Measurements from ENCODE around the gene ELFN2. TPM values are rescaled to one million over a fixed set of nuclear protein-coding genes. Genes with fewer than 3 reads are reported as not detected.
"Not testable (repeated sequence)": the region's sequence is repeated elsewhere in the genome, so short reads cannot be mapped to it uniquely, and the experiment has no call there.

ELFN2 gene
- total RNA-seq, 1 donor from 2014 or later = 4.2 TPM

DNA sequence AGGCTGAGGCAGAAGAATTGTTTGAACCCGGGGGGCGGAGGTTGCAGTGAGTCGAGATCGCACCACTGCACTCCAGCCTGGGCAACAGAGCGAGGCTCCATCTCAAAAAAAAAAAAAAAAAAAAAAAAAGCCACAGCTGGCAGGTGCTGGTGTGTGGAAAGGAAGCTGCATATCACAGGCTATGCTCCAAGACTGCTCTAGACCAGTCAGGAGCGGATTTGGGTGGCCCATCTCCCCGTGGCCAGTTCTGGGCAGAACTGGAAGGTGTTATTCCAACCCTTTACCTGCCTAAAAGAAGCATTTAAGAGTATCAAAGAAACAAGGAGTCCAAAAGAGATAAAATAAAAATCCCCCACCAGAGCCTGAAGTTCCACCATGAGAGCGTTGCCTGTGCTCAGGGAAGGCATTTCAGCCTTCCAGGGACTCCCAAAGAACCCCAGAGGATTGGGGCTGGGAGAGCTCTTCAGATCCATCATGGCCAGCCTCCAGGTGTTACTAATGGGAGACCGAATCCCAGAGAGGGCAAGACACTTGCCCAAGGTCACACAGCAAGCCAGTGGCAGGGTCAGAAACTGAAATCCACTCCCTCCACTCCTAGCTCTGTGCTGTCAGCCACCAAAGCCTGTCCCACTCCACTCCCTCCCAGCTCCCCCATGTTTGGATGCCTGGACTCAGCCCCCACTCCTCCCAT is 44.6 kb upstream of the ELFN2 start:
- TF ChIP-seq, protein P1, sequence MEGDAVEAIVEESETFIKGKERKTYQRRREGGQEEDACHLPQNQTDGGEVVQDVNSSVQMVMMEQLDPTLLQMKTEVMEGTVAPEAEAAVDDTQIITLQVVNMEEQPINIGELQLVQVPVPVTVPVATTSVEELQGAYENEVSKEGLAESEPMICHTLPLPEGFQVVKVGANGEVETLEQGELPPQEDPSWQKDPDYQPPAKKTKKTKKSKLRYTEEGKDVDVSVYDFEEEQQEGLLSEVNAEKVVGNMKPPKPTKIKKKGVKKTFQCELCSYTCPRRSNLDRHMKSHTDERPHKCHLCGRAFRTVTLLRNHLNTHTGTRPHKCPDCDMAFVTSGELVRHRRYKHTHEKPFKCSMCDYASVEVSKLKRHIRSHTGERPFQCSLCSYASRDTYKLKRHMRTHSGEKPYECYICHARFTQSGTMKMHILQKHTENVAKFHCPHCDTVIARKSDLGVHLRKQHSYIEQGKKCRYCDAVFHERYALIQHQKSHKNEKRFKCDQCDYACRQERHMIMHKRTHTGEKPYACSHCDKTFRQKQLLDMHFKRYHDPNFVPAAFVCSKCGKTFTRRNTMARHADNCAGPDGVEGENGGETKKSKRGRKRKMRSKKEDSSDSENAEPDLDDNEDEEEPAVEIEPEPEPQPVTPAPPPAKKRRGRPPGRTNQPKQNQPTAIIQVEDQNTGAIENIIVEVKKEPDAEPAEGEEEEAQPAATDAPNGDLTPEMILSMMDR (IDR thresholded peaks at IDR 0.05; ENCODE audit: unreplicated experiment) = no peak
- no peak overlapping the region for H3K27ac Mint-ChIP-seq
- H3K4me1 Mint-ChIP-seq = no peaks in the 10 kb centered on the region
- H3K36me3 Mint-ChIP-seq = no peaks in the 10 kb centered on the region
- H3K27me3 Mint-ChIP-seq (ENCODE audit: low read depth) = peaks cover 51% of the 10 kb centered on the region
- DNase-seq (ENCODE audit: low spot score in 2 of 2, unreplicated experiment in 2 of 2) = no peak
- no peaks in the 10 kb centered on the region for H3K9me3 Mint-ChIP-seq
- no peak overlapping the region for H3K4me3 Mint-ChIP-seq

DNA sequence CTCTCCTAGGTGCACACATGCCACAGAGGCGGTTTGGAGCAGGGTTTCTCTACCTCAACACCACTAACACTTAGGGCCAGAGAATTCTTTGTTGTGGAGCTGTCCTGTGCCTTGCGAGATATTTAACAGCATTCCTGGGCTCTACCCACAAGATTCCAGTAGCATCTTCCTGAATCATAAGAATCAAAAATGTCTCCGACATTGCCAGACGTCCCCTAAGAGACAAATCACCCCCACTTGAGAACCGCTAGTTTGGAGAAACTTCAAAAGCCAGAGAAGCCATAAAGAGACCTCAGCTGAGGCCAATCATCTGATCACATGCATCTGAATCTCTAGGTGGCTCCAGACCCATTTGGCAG is 42.8 kb upstream of the ELFN2 start:
- DNase-seq (ENCODE audit: low spot score in 2 of 2, unreplicated experiment in 2 of 2) = no peak
- no peaks in the 10 kb centered on the region for H3K4me1 Mint-ChIP-seq
- H3K27me3 Mint-ChIP-seq (ENCODE audit: low read depth) = peaks cover 60% of the 10 kb centered on the region
- no peak overlapping the region for H3K27ac Mint-ChIP-seq
- no peak overlapping the region for H3K4me3 Mint-ChIP-seq
- H3K9me3 Mint-ChIP-seq = no peaks in the 10 kb centered on the region
- TF ChIP-seq, protein P1 (IDR thresholded peaks at IDR 0.05; ENCODE audit: unreplicated experiment) = no peak
- H3K36me3 Mint-ChIP-seq = no peaks in the 10 kb centered on the region

DNA sequence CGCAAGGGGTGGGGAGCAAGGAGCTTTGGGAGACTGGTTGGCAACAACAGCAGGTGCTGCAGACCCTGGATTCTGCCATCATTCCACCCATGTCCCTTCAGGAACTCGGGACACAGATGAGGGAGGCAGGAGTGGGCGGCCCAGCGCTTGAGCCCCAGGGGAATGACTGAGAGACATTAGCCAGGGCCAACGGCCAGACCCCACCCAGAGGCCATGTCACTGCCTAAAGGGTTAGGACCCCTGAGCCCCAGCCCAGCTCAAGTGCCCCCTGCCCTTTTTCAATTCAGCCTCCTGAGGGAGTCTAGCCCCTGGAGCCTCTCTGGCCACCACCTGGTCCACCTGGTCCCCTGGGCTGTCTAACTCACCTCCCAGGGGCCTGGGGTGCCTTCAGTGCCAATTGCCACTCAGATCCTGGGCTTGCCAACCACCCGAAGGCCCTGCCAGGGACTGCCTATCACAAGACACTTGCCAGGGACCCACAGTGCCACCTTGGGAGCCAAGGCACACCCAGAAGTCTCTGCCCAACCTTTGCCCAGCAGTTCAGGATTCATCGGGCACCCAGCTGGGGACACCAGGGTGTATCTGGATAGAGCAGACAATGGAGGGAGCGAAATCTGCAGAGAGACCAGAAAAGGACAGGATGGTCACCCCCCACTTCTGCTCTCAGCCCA is 42.3 kb upstream of the ELFN2 start:
- no peak for DNase-seq (ENCODE audit: low spot score in 2 of 2, unreplicated experiment in 2 of 2)
- Mint-ChIP-seq H3K9me3 (no peaks in the 10 kb centered on the region), H3K27ac (no peak overlapping the region), H3K27me3 (ENCODE audit: low read depth) (peaks cover 55% of the 10 kb centered on the region), H3K36me3 (no peaks in the 10 kb centered on the region), H3K4me3 (no peak overlapping the region), H3K4me1 (no peaks in the 10 kb centered on the region)
- TF ChIP-seq, protein P1 (IDR thresholded peaks at IDR 0.05; ENCODE audit: unreplicated experiment) = no peak

DNA sequence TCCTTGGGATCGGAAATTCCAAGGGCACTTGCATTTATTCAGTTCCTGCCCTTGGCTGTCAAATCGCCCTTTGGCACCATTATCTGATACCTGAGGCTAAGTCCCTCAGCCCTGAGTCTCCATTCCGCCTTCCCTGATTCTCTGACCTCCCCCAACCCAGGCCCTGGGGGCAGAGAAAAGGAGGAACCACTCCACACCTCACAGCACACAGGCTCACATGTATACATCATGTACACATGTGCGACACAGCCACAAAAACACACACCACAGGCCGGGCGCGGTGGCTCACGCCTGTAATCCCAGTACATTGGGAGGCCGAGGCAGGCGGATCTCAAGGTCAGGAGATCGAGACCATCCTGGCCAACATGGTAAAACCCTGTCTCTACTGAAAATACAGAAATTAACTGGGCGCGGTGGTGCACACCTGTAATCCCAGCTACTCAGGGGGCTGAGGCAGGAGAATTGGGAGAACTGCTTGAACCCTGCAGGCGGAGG is 41.0 kb upstream of the ELFN2 start:
- H3K4me1 Mint-ChIP-seq; H3K9me3 Mint-ChIP-seq; H3K27ac Mint-ChIP-seq; H3K4me3 Mint-ChIP-seq; H3K36me3 Mint-ChIP-seq; DNase-seq (ENCODE audit: low spot score in 2 of 2, unreplicated experiment in 2 of 2): not testable (repeated sequence)
- peaks cover 45% of the 10 kb centered on the region for H3K27me3 Mint-ChIP-seq (ENCODE audit: low read depth)

DNA sequence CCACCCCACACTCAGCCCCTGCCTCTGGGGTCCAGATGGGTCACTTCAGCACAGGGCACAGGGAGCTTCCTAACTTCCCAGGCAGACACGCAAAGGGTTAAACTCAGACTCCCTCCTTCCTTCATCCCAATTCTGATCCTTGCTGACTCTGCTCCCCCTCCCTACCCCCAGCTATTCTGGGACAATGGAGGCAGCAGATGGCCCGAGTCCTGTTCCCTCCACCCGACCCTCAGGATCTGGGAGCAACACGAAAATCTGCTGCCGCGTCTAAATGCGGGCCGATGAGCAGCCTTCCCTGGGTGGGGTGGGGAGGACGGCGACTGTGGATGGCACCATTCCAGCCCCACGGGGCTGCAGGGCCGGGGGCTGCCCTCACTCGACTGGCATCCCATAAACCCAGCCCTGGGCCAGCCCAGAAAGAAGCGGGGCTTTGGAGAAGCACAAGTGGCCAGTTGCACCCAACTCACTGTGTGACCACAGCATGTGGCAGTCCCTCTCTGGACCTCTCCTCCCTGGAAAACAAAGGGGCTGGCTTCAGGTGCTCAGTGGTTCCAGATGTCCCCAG is 40.2 kb upstream of the ELFN2 start:
- H3K9me3 Mint-ChIP-seq = no peaks in the 10 kb centered on the region
- TF ChIP-seq, protein P1 (IDR thresholded peaks at IDR 0.05; ENCODE audit: unreplicated experiment) = no peak
- no peaks in the 10 kb centered on the region for H3K36me3 Mint-ChIP-seq
- peaks cover 44% of the 10 kb centered on the region for H3K27me3 Mint-ChIP-seq (ENCODE audit: low read depth)
- no peak overlapping the region for H3K27ac Mint-ChIP-seq
- no peaks in the 10 kb centered on the region for H3K4me1 Mint-ChIP-seq
- no peak overlapping the region for H3K4me3 Mint-ChIP-seq
- DNase-seq (ENCODE audit: low spot score in 2 of 2, unreplicated experiment in 2 of 2) = no peak

DNA sequence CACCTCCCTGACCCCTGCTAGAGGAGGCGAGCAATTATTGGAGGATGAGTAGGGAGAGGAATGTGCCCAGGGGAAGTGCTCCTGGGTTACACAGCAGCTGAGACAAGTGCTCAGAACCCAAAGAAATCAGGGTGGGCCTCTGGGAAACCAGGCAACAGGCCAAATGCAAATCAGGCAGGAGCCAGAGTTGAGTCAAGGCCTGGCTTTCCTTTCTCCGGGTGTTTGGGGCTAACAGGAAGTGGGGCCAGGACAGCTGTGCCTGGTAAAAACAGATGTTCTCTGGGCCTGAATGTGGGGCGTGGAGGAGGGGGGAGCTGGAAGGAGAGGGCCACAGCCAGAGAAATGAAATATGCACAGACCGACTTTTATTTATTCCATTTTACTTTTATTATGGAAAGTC is 36.9 kb upstream of the ELFN2 start:
- Mint-ChIP-seq H3K4me3 (no peak overlapping the region), H3K27me3 (ENCODE audit: low read depth) (peaks cover 43% of the 10 kb centered on the region), H3K4me1 (no peaks in the 10 kb centered on the region), H3K9me3 (no peaks in the 10 kb centered on the region), H3K36me3 (no peaks in the 10 kb centered on the region), H3K27ac (no peak overlapping the region)
- DNase-seq (ENCODE audit: low spot score in 2 of 2, unreplicated experiment in 2 of 2) = no peak
- TF ChIP-seq, protein P1 (IDR thresholded peaks at IDR 0.05; ENCODE audit: unreplicated experiment) = no peak

Data from mesothelial cell of epicardium (in vitro differentiated cells).